ENCODE measurements around the gene DIAPH3.

DNA sequence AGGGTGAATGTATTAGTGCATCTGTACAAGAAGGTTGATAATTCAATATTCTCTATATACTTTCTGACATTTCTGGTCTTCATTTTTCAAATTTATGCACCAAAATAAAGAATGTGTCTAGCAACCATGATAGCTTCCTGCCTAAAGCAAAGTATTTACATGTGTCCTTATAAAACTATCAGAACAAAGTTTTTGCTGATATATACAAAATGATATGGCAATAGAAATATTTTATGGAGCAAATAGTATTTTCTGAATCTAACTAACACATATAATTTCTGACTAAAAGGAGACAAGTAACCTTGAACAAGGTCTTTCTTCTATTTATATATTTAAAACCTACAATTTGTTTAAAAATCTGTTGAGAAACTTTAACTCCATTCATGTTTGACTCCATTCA lies 184.9 kb downstream of the DIAPH3 start:
- no peak for TF ChIP-seq CTCF (IDR thresholded peaks at IDR 0.05; ENCODE audit: control extremely low read depth in 1 of 3, insufficient read depth in 1 of 3, low read depth in 1 of 3, low read length in 3 of 3)
- TF ChIP-seq ZNF274 (IDR thresholded peaks at IDR 0.05; ENCODE audit: borderline replicate concordance, extremely low read depth, low read length) = no peak
- no peak for TF ChIP-seq EZH2 (IDR thresholded peaks at IDR 0.05; ENCODE audit: low read depth, low read length, severe bottlenecking)
- TF ChIP-seq, protein P1, sequence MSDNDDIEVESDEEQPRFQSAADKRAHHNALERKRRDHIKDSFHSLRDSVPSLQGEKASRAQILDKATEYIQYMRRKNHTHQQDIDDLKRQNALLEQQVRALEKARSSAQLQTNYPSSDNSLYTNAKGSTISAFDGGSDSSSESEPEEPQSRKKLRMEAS (IDR thresholded peaks at IDR 0.05) = no peak
- TF ChIP-seq JUN (IDR thresholded peaks at IDR 0.05; ENCODE audit: low read depth, low read length) = no peak
- no peak for TF ChIP-seq NRF1 (IDR thresholded peaks at IDR 0.05; ENCODE audit: low read depth, low read length)
- TF ChIP-seq POLR2AphosphoS5 (IDR thresholded peaks at IDR 0.05; ENCODE audit: low read depth, low read length) = no peak
- no peak for TF ChIP-seq EP300 (IDR thresholded peaks at IDR 0.05; ENCODE audit: borderline replicate concordance in 1 of 2, low read depth in 2 of 2, low read length in 2 of 2)
- TF ChIP-seq CEBPB (IDR thresholded peaks at IDR 0.05; ENCODE audit: low read depth, low read length) = no peak

Data from H1 (cell line).